ENCODE data around the gene SH2D5.

The SH2D5 gene

GRCh38 chr1:20701446-20701845 is 31.1 kb downstream of the SH2D5 start:
- Histone ChIP-seq H2AFZ (no peak overlapping the region), H3K4me1 (no peaks in the 10 kb centered on the region), H3K4me3 (ENCODE audit: low read depth, low read length) (no peak overlapping the region), H3K79me2 (no peaks in the 10 kb centered on the region), H3K27me3 (ENCODE audit: control insufficient read depth, insufficient read depth, low read length) (no peaks in the 10 kb centered on the region), H3K9ac (no peak overlapping the region), H3K36me3 (ENCODE audit: control insufficient read depth, insufficient read depth, low read length) (no peaks in the 10 kb centered on the region), H3K27ac (no peak overlapping the region), H3K9me3 (ENCODE audit: control insufficient read depth, low read length) (no peaks in the 10 kb centered on the region), H3K4me2 (ENCODE audit: low read length) (no peak overlapping the region)
- no peak for TF ChIP-seq CTCF (IDR thresholded peaks at IDR 0.05)

- TF ChIP-seq CTCF (IDR thresholded peaks at IDR 0.05): no peak
- H3K79me2 ChIP-seq: no peaks in the 10 kb centered on the region
- H3K36me3 ChIP-seq (ENCODE audit: control insufficient read depth, insufficient read depth, low read length): no peaks in the 10 kb centered on the region
- no peak overlapping the region for H3K27ac ChIP-seq
- no peaks in the 10 kb centered on the region for H3K27me3 ChIP-seq (ENCODE audit: control insufficient read depth, insufficient read depth, low read length)
- no peaks in the 10 kb centered on the region for H3K9me3 ChIP-seq (ENCODE audit: control insufficient read depth, low read length)
- H3K9ac ChIP-seq: no peak overlapping the region
- no peak overlapping the region for H2AFZ ChIP-seq
- no peaks in the 10 kb centered on the region for H3K4me1 ChIP-seq
- H3K4me2 ChIP-seq (ENCODE audit: low read length): no peak overlapping the region
- no peak overlapping the region for H3K4me3 ChIP-seq (ENCODE audit: low read depth, low read length)
Measured at GRCh38 chr1:20700636-20701215, 31.8 kb downstream of the SH2D5 start.

DNA sequence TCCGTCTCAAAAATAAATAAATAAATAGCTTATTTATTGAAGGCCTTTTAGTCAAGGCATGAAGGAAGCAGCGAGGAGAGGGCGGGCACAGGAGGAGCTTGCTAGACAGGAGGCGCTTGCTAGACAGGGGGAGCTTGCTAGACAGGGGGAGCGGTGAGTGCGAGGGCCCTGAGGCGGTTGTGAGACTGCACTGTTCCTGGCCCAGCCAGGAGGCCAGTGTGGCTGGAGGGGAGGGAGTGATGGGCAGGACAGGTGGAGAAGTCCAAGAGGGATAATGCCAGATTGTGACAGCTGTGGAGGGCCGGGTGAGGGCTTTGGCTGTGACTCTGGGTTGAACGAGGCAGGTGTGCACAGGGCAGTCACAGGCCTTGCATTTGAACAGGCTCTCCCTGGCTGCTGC is 32.9 kb downstream of the SH2D5 start:
- Histone ChIP-seq H3K9ac (no peak overlapping the region), H3K27me3 (ENCODE audit: control insufficient read depth, insufficient read depth, low read length) (no peaks in the 10 kb centered on the region), H3K27ac (no peak overlapping the region), H3K4me3 (ENCODE audit: low read depth, low read length) (no peak overlapping the region), H3K36me3 (ENCODE audit: control insufficient read depth, insufficient read depth, low read length) (no peaks in the 10 kb centered on the region), H3K4me2 (ENCODE audit: low read length) (no peak overlapping the region), H3K79me2 (no peaks in the 10 kb centered on the region), H3K4me1 (no peaks in the 10 kb centered on the region), H3K9me3 (ENCODE audit: control insufficient read depth, low read length) (no peaks in the 10 kb centered on the region), H2AFZ (no peak overlapping the region)
- no peak for TF ChIP-seq CTCF (IDR thresholded peaks at IDR 0.05)

DNA sequence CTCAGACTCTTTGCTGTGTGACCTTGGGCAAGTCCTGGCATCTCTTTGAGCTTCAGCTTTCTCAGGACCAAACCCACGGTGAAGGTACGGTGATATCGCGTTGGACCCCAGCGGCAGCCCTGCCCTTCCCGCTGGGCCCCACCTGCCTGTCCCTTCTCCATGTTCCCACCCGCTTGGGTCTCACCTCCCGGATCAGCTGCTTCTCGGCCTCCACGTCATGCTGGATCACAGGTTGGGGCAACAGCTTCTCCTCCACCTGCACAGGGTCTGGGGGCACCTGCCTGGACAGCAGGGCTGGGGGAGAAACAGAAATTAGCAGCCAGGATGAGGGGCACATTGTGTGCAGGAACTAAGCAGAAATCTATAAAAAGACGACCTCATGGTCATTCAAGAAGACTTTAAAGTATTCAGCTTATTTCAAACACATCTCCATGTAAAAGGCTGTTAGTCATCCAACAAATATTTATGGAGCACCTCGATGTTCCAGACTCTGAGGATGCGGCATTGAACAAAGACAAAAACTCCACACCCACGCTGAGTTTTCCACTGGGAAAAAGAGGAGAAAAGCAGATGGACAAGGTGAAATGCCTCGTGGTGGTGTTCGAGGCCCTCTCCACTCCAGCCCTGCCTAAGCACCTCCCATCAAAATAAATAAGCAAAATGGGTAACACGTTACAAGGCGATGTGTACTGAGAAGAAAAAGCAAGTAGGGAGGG is 34.1 kb downstream of the SH2D5 start:
- no peak overlapping the region for H3K4me3 ChIP-seq (ENCODE audit: low read depth, low read length)
- H3K36me3 ChIP-seq (ENCODE audit: control insufficient read depth, insufficient read depth, low read length): no peaks in the 10 kb centered on the region
- no peak for TF ChIP-seq CTCF (IDR thresholded peaks at IDR 0.05)
- H3K4me1 ChIP-seq: no peaks in the 10 kb centered on the region
- H3K4me2 ChIP-seq (ENCODE audit: low read length): no peak overlapping the region
- H3K27me3 ChIP-seq (ENCODE audit: control insufficient read depth, insufficient read depth, low read length): no peaks in the 10 kb centered on the region
- no peak overlapping the region for H3K27ac ChIP-seq
- no peak overlapping the region for H3K9ac ChIP-seq
- no peak overlapping the region for H2AFZ ChIP-seq
- no peaks in the 10 kb centered on the region for H3K79me2 ChIP-seq
- no peaks in the 10 kb centered on the region for H3K9me3 ChIP-seq (ENCODE audit: control insufficient read depth, low read length)

GRCh38 chr1:20697563-20697962 is 34.9 kb downstream of the SH2D5 start:
- Histone ChIP-seq H3K9ac (no peak overlapping the region), H3K27me3 (ENCODE audit: control insufficient read depth, insufficient read depth, low read length) (no peaks in the 10 kb centered on the region), H3K27ac (no peak overlapping the region), H3K4me1 (no peaks in the 10 kb centered on the region), H2AFZ (peak overlapping the region; percentile 98), H3K36me3 (ENCODE audit: control insufficient read depth, insufficient read depth, low read length) (no peaks in the 10 kb centered on the region), H3K4me2 (ENCODE audit: low read length) (no peak overlapping the region), H3K4me3 (ENCODE audit: low read depth, low read length) (no peak overlapping the region), H3K79me2 (no peaks in the 10 kb centered on the region), H3K9me3 (ENCODE audit: control insufficient read depth, low read length) (no peaks in the 10 kb centered on the region)
- no peak for TF ChIP-seq CTCF (IDR thresholded peaks at IDR 0.05)

Data from parathyroid adenoma (tissue), 2 donors.